HG03025 (cell line): ENCODE data around the gene SUFU.
"Not testable (repeated sequence)": the region's sequence is repeated elsewhere in the genome, so short reads cannot be mapped to it uniquely, and the experiment has no call there.

ENCODE experiments used
- ATAC-seq: cut with Tn5 transposase; IDR thresholded peaks from one replicate; pipeline ENCODE4 v1.9.1; 2021; ENCODE audit warnings: mild to moderate bottlenecking, moderate library complexity; ENCODE audit not compliant: unreplicated experiment, low FRiP score

Gene SUFU

GRCh38 chr10:102503264-102504178, at the start of gene SUFU:
Gene SUFU, plus strand, starts transcription at chr10:102503972. Its CDS starts 181 bp downstream, at chr10:102504153.
- ATAC-seq = peak; percentile 48

GRCh38 chr10:102454662-102455487, 48.9 kb upstream of the SUFU start:
- not testable (repeated sequence) for ATAC-seq

- ATAC-seq = no peak
Observed at GRCh38 chr10:102455893-102456471, 47.8 kb upstream of the SUFU start.

GRCh38 chr10:102457591-102458150, 46.1 kb upstream of the SUFU start:
- ATAC-seq = no peak

GRCh38 chr10:102458656-102459055, 45.1 kb upstream of the SUFU start:
- no peak for ATAC-seq

- no peak for ATAC-seq
Observed at GRCh38 chr10:102460836-102461186, 43.0 kb upstream of the SUFU start.

GRCh38 chr10:102461187-102462054, 42.4 kb upstream of the SUFU start:
- peak; percentile 77 for ATAC-seq

- no peak for ATAC-seq
Observed at GRCh38 chr10:102462512-102463054, 41.2 kb upstream of the SUFU start.

GRCh38 chr10:102463983-102464382, 39.8 kb upstream of the SUFU start:
- no peak for ATAC-seq

- ATAC-seq = no peak
Observed at GRCh38 chr10:102465466-102465865, 38.3 kb upstream of the SUFU start.

- no peak for ATAC-seq
Observed at GRCh38 chr10:102467318-102467717, 36.5 kb upstream of the SUFU start.

- ATAC-seq = no peak
Observed at GRCh38 chr10:102467971-102468438, 35.8 kb upstream of the SUFU start.

GRCh38 chr10:102468683-102469082, 35.1 kb upstream of the SUFU start:
- no peak for ATAC-seq

- no peak for ATAC-seq
Observed at GRCh38 chr10:102470579-102471546, 32.9 kb upstream of the SUFU start.

GRCh38 chr10:102473445-102474331, 30.1 kb upstream of the SUFU start:
- ATAC-seq = no peak

- no peak for ATAC-seq
Observed at GRCh38 chr10:102475451-102476040, 28.2 kb upstream of the SUFU start.
